GM23248 (cell line): ENCODE measurements around the gene TOX2. TPM values are rescaled to one million over a fixed set of nuclear protein-coding genes. Genes with fewer than 3 reads are reported as not detected.

Experiments
- DNase-seq: peaks from one replicate; pipeline ENCODE4 v3.0.0-alpha.2; 2015
- H2AFZ ChIP-seq: fragments of 200-600 bp; sonication (generic); 2 replicates; pipeline ENCODE4 v1.6.1; 2016; ENCODE audit warnings: antibody characterized with exemption
- H3F3A ChIP-seq: fragments of 200-600 bp; sonication (generic); 2 replicates; pipeline ENCODE4 v1.6.1; 2016; ENCODE audit warnings: mild to moderate bottlenecking, antibody characterized with exemption, mixed run types; ENCODE audit not compliant: insufficient read depth
- H3K27ac ChIP-seq: fragments of 200-600 bp; sonication (generic); 2 replicates; pipeline ENCODE4 v1.5.1; 2016; ENCODE audit warnings: mild to moderate bottlenecking
- H3K27me3 ChIP-seq: fragments of 200-600 bp; sonication (generic); replicated peaks from 2 replicates; pipeline ENCODE4 v1.6.1; 2016; ENCODE audit warnings: mild to moderate bottlenecking; ENCODE audit not compliant: insufficient read depth
- H3K36me3 ChIP-seq: fragments of 200-600 bp; sonication (generic); 2 replicates; pipeline ENCODE4 v1.6.1; 2016; ENCODE audit warnings: low read depth, mild to moderate bottlenecking
- H3K4me1 ChIP-seq: fragments of 200-600 bp; sonication (generic); 2 replicates; pipeline ENCODE4 v1.6.1; 2016; ENCODE audit warnings: mild to moderate bottlenecking; ENCODE audit not compliant: insufficient read depth
- H3K4me2 ChIP-seq: fragments of 200-600 bp; sonication (generic); one replicate; pipeline ENCODE4 v1.6.1; 2016; ENCODE audit warnings: mild to moderate bottlenecking; ENCODE audit not compliant: unreplicated experiment
- H3K4me3 ChIP-seq: fragments of 200-600 bp; sonication (generic); 2 replicates; pipeline ENCODE4 v1.5.1; 2016; ENCODE audit warnings: mild to moderate bottlenecking
- H3K79me2 ChIP-seq: fragments of 200-600 bp; sonication (generic); 2 replicates; pipeline ENCODE4 v1.6.1; 2016; ENCODE audit warnings: mild to moderate bottlenecking; ENCODE audit not compliant: insufficient read depth
- H3K9ac ChIP-seq: fragments of 200-600 bp; sonication (generic); 2 replicates; pipeline ENCODE4 v1.6.1; 2016; ENCODE audit warnings: mild to moderate bottlenecking
- H3K9me2 ChIP-seq: fragments of 200-600 bp; sonication (generic); 2 replicates; pipeline ENCODE4 v1.6.1; 2016; ENCODE audit warnings: mixed run types, mild to moderate bottlenecking, moderate library complexity; ENCODE audit not compliant: insufficient read depth
- H3K9me3 ChIP-seq: fragments of 200-600 bp; sonication (generic); one replicate; pipeline ENCODE4 v1.6.1; 2017; ENCODE audit warnings: low read depth
- H4K20me1 ChIP-seq: fragments of 200-600 bp; sonication (generic); 2 replicates; pipeline ENCODE4 v1.6.0; 2016; ENCODE audit not compliant: insufficient read depth
- EZH2 ChIP-seq: fragments of 200-600 bp; sonication (generic); IDR thresholded peaks from 2 replicates; pipeline ENCODE4 v1.6.1; 2018; ENCODE audit warnings: antibody characterized with exemption, mild to moderate bottlenecking; ENCODE audit not compliant: insufficient read depth, poor library complexity, severe bottlenecking
- EZH2phosphoT487 ChIP-seq: fragments of 200-600 bp; sonication (generic); IDR thresholded peaks from 2 replicates; pipeline ENCODE4 v1.6.1; 2018; ENCODE audit warnings: antibody characterized with exemption, moderate library complexity, mild to moderate bottlenecking, low read depth; ENCODE audit not compliant: insufficient read depth
- WGBS, 2 experiments: methylation state at CpG; one replicate each; pipeline ENCODE4 v1.1.6; 2015 to 2017; ENCODE audit warnings: low lambda C conversion rate in 2 of 2, low coverage in 1 of 2; ENCODE audit errors: missing lambda C conversion rate in 2 of 2; 5-methylcytosine and 5-hydroxymethylcytosine counted together
- in situ Hi-C: fragments of 300-500 bp; cut with MboI; formaldehyde crosslinking; loops from 2 replicates; pipeline ENCODE4 v1.15.0; 2020
- polyA plus RNA-seq: library from polyadenylated mRNA; unstranded; fragments of >200 nt; fragmentation: Nextera tagmentation; extraction: Ambion mirVana; gene quantifications from 2 replicates; pipeline ENCODE4 v1.2.1, GENCODE V29; 2016
- total RNA-seq: library from RNA; depleted of rRNA; stranded (reverse); fragments of >200 nt; shearing (Covaris generic); gene quantifications from 2 replicates; pipeline ENCODE4 v1.2.3, GENCODE V29; 2014

The TOX2 gene
- total and polyA plus RNA-seq, 2 experiments from 2014 or later = 0.97 to 15.9 TPM

GRCh38 chr20:44034451-44034850 is 119.8 kb downstream of the TOX2 start:
- TF ChIP-seq EZH2 (no peak), EZH2phosphoT487 (no peak)
- no peaks in the 10 kb centered on the region for H4K20me1 ChIP-seq
- in situ Hi-C loops = no loop called here
- H3K27ac ChIP-seq = no peak overlapping the region
- no peak overlapping the region for H3K4me2 ChIP-seq
- H2AFZ ChIP-seq = no peak overlapping the region
- H3K9ac ChIP-seq = no peak overlapping the region
- H3K36me3 ChIP-seq = no peaks in the 10 kb centered on the region
- H3K4me1 ChIP-seq = no peaks in the 10 kb centered on the region
- no peaks in the 10 kb centered on the region for H3K27me3 ChIP-seq
- no peaks in the 10 kb centered on the region for H3K79me2 ChIP-seq
- no peaks in the 10 kb centered on the region for H3K9me2 ChIP-seq
- H3K4me3 ChIP-seq = no peak overlapping the region
- no peaks in the 10 kb centered on the region for H3F3A ChIP-seq
- 35 to 36% methylated on average over 1 of the region's 1 CpG for WGBS, 2 experiments
- H3K9me3 ChIP-seq = no peaks in the 10 kb centered on the region
- DNase-seq = no peak

- Histone ChIP-seq H3K9me2 (no peaks in the 10 kb centered on the region), H3K4me1 (no peaks in the 10 kb centered on the region), H4K20me1 (no peaks in the 10 kb centered on the region), H3K27ac (no peak overlapping the region), H3K36me3 (no peaks in the 10 kb centered on the region), H3K9ac (no peak overlapping the region), H3K9me3 (no peaks in the 10 kb centered on the region), H2AFZ (no peak overlapping the region), H3K4me3 (no peak overlapping the region), H3K79me2 (no peaks in the 10 kb centered on the region), H3K4me2 (no peak overlapping the region), H3F3A (no peaks in the 10 kb centered on the region), H3K27me3 (no peaks in the 10 kb centered on the region)
- no peak for TF ChIP-seq EZH2
- TF ChIP-seq EZH2phosphoT487 = no peak
- 75 to 78% methylated on average over 11 to 12 of the region's 12 CpGs for WGBS, 2 experiments
- DNase-seq = no peak
- in situ Hi-C loops = no loop called here
Measured at GRCh38 chr20:44034965-44035635, 120.4 kb downstream of the TOX2 start.

- Histone ChIP-seq H3K27me3 (no peaks in the 10 kb centered on the region), H3K4me1 (no peaks in the 10 kb centered on the region), H3F3A (no peaks in the 10 kb centered on the region), H3K9me3 (no peaks in the 10 kb centered on the region), H3K4me2 (no peak overlapping the region), H3K79me2 (no peaks in the 10 kb centered on the region), H3K9ac (no peak overlapping the region), H2AFZ (no peak overlapping the region), H3K27ac (no peak overlapping the region), H3K36me3 (no peaks in the 10 kb centered on the region), H3K4me3 (no peak overlapping the region), H3K9me2 (no peaks in the 10 kb centered on the region), H4K20me1 (no peaks in the 10 kb centered on the region)
- TF ChIP-seq EZH2 (no peak), EZH2phosphoT487 (no peak)
- no peak for DNase-seq
- 58 to 65% methylated on average over 8 of the region's 8 CpGs for WGBS, 2 experiments
- in situ Hi-C loops = no loop called here
Measured at GRCh38 chr20:44035924-44036323, 121.3 kb downstream of the TOX2 start.

GRCh38 chr20:44036441-44036840 is 121.8 kb downstream of the TOX2 start:
- no peaks in the 10 kb centered on the region for H3K36me3 ChIP-seq
- DNase-seq = no peak
- H3K79me2 ChIP-seq = no peaks in the 10 kb centered on the region
- in situ Hi-C loops = no loop called here
- TF ChIP-seq EZH2 (no peak), EZH2phosphoT487 (no peak)
- 81 to 89% methylated on average over 4 of the region's 4 CpGs for WGBS, 2 experiments
- no peak overlapping the region for H3K4me2 ChIP-seq
- H3K9me3 ChIP-seq = no peaks in the 10 kb centered on the region
- no peak overlapping the region for H2AFZ ChIP-seq
- H3K27me3 ChIP-seq = no peaks in the 10 kb centered on the region
- H3K4me3 ChIP-seq = no peak overlapping the region
- H3K9me2 ChIP-seq = no peaks in the 10 kb centered on the region
- no peak overlapping the region for H3K27ac ChIP-seq
- H3K9ac ChIP-seq = no peak overlapping the region
- H3F3A ChIP-seq = no peaks in the 10 kb centered on the region
- no peaks in the 10 kb centered on the region for H3K4me1 ChIP-seq
- no peaks in the 10 kb centered on the region for H4K20me1 ChIP-seq
